ENCODE results near the gene GMNN.
A peak's percentile ranks its signal among the peaks of the same experiment; 100 is the strongest.

GMNN gene

DNA sequence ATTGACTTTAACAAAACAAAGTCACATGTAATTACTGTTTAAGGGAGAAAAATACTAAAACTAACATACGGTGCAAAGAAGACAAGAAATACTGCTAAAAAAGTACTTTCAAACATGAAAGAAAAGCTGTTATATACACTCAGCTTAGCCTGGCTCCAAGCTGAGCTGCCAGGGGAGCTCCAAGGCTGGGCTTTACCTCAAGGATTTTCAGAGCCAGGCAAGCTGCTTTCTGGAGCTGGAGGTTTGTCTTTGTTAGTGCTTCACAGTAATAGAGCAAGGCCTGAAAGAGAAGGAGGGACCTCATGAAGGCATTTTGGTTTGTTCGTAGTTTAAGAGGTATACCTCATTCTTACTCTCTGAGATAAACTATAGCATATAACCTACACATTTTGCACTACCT lies 43.6 kb downstream of the GMNN start:
- Mint-ChIP-seq H3K27me3 (no peaks in the 10 kb centered on the region), H3K9me3 (ENCODE audit: low read depth) (no peaks in the 10 kb centered on the region), H3K4me1 (ENCODE audit: low read depth) (peaks cover 9% of the 10 kb centered on the region), H3K36me3 (peaks cover 5% of the 10 kb centered on the region), H3K27ac (peak overlapping the region; percentile 84), H3K4me3 (no peak overlapping the region)

DNA sequence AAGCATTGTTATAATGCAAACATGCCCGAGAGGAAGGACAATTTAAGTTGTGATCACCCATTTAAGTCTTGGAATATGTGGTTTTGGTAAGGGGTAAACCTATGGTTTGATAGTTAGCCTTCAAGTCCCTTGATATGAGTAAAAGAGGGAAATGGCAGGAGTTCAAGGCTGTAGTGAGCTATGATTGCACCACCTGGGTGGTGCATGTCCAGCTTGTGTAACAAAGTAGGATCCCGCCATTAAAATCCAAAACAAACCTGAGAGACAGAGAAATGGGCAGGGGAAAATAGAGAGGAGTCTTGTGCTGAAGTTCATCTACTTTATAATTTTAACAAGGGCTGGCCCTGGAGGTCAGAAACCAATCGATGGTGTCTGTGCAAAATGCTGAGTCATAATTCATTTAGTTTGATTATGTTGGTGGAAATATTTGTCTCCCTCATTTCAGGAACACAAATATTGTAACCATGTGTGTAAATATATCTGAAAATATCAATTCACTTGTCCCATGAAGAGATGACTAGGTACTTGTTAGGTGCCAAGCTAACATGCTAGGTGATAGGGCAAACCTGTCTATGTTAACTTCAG lies 47.2 kb downstream of the GMNN start:
- H3K4me1 Mint-ChIP-seq (ENCODE audit: low read depth), result peaks cover 20% of the 10 kb centered on the region
- no peak overlapping the region for H3K4me3 Mint-ChIP-seq
- peak overlapping the region; percentile 93 for H3K27ac Mint-ChIP-seq
- peaks cover 5% of the 10 kb centered on the region for H3K36me3 Mint-ChIP-seq
- H3K27me3 Mint-ChIP-seq, result no peaks in the 10 kb centered on the region
- H3K9me3 Mint-ChIP-seq (ENCODE audit: low read depth), result no peaks in the 10 kb centered on the region

GRCh38 chr6:24822696-24823095 lies 48.0 kb downstream of the GMNN start:
- Mint-ChIP-seq H3K27ac (peak overlapping the region; percentile 88), H3K9me3 (ENCODE audit: low read depth) (no peaks in the 10 kb centered on the region), H3K4me1 (ENCODE audit: low read depth) (peaks cover 23% of the 10 kb centered on the region), H3K4me3 (no peak overlapping the region), H3K36me3 (peaks cover 5% of the 10 kb centered on the region), H3K27me3 (no peaks in the 10 kb centered on the region)

DNA sequence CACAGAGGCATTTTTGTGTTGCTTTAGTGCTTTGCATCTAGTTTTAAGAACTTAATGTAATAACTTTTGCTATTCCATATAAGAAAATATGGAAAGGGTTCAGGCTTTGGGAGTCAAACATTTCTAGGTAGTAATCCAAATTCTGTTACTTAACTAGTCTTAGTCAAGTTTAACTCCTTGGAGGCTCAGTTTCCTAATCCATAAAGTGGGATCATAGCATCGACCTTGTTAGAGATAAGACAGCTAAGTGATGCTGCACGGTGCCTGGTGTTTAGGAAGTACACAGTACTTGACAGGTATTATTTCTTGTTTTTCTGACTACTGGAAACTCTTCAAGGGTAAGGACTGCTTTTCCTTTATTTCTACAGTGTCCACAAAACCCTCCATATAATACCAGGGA lies 48.4 kb downstream of the GMNN start:
- Mint-ChIP-seq H3K9me3 (ENCODE audit: low read depth) (no peaks in the 10 kb centered on the region), H3K36me3 (peaks cover 5% of the 10 kb centered on the region), H3K27ac (peak overlapping the region; percentile 88), H3K4me3 (no peak overlapping the region), H3K4me1 (ENCODE audit: low read depth) (peaks cover 27% of the 10 kb centered on the region), H3K27me3 (no peaks in the 10 kb centered on the region)

DNA sequence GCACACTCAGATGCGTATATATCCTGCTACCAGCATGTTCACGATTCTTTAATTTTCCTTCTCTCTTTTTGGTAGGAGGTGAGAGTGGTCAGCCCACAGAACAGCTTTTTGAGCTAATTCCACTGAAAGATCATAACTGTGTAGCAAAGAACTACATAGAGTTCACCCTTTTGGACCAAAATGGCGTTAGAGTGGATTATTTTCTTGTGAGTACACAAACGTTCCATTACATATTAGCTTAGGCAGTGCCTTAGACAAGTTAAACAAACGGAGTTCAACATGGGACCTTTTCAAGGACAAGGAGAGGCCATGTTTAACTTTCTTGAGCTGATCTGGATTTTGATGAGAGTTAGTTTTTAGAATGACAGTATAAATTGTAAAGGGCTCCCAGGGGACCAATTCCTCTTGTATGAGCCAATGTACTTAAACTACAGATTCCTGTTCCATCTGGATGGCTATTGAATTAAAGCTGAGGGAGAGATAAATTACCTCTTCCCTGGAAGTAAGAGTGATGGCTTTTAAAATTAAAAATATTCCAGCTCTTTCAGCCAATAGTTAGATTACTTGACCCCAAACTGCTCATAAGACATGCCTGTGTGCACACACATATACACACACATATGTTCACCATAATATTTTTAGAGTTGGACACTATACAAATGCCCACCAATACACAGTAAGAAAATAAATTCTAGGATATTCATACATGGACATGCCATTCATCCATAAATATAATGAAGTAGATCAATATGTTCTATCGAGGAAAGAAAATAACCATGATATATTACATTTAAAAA lies 49.6 kb downstream of the GMNN start:
- Mint-ChIP-seq H3K27ac (peak overlapping the region; percentile 88), H3K9me3 (ENCODE audit: low read depth) (no peaks in the 10 kb centered on the region), H3K4me1 (ENCODE audit: low read depth) (peaks cover 27% of the 10 kb centered on the region), H3K27me3 (no peaks in the 10 kb centered on the region), H3K4me3 (no peak overlapping the region), H3K36me3 (peaks cover 5% of the 10 kb centered on the region)

DNA sequence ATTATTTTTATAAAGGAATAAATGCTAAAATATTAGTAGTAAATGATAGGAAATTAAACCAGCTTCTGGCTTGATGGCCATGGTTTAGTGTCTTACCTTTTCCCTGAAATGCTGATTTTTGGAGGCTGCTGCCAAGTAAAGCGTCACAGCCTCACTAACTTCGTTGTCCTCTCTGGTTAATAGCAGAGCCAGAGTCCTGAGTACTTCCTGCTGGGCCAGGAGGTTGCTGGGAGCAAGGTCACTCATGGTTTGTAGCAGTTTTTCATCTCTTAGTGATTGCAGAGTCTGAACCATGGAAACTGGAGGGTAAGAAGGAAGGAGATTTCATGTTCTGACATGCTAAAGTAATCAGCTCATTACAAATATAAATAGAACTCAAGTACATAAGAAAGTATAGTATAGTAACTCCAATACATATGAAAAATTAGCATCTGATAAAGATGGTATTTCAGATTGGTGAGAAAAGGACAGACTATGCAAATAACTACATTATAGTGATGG lies 50.4 kb downstream of the GMNN start:
- Mint-ChIP-seq H3K4me1 (ENCODE audit: low read depth) (peaks cover 27% of the 10 kb centered on the region), H3K36me3 (peaks cover 5% of the 10 kb centered on the region), H3K4me3 (no peak overlapping the region), H3K9me3 (ENCODE audit: low read depth) (no peaks in the 10 kb centered on the region), H3K27ac (peak overlapping the region; percentile 90), H3K27me3 (no peaks in the 10 kb centered on the region)

GRCh38 chr6:24827162-24827561 lies 52.4 kb downstream of the GMNN start:
- Mint-ChIP-seq H3K9me3 (ENCODE audit: low read depth) (no peaks in the 10 kb centered on the region), H3K4me3 (no peak overlapping the region), H3K4me1 (ENCODE audit: low read depth) (peaks cover 30% of the 10 kb centered on the region), H3K36me3 (peaks cover 2% of the 10 kb centered on the region), H3K27me3 (no peaks in the 10 kb centered on the region), H3K27ac (peak overlapping the region; percentile 66)

DNA sequence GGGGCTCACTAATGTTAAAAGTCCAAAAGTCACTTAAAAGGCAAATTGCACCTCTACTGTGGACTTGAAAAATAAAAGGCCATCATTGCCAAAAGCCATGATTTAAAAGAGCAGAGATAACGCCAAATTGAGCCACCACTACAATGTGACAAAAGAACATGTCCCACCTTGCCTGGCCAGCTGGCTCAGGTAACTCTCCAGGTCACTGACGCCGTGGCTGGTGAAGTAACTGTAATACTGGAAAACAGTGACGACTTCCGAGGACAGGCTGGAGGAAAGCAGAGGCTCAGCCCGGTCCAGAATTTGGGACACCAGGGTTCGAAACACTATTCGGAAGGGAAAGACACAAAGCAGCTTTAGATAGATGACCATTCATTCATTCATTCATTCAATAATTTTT lies 53.2 kb downstream of the GMNN start:
- Mint-ChIP-seq H3K4me3 (no peak overlapping the region), H3K27me3 (no peaks in the 10 kb centered on the region), H3K27ac (peak overlapping the region; percentile 64), H3K9me3 (ENCODE audit: low read depth) (no peaks in the 10 kb centered on the region), H3K4me1 (ENCODE audit: low read depth) (peaks cover 34% of the 10 kb centered on the region), H3K36me3 (peaks cover 6% of the 10 kb centered on the region)

DNA sequence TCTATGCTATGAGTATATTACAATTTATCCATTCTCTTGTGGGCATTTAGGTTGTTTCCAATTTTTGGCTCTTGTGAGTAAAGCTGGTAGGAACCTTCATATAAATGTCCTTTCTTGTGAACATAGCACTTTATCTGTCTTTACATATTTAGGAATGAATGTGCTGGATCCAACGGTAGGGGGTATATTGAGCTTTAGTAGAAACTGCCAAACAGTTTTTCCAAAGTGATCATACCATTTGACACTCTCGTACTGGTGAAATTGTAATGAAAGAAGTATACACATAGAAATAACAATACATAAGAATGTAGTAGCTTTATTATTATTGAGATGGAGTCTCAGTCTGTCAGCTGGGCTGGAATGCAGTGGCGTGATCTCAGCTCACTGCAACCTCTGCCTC lies 54.9 kb downstream of the GMNN start:
- Mint-ChIP-seq H3K4me1 (ENCODE audit: low read depth) (peaks cover 45% of the 10 kb centered on the region), H3K4me3 (no peak overlapping the region), H3K9me3 (ENCODE audit: low read depth) (no peaks in the 10 kb centered on the region), H3K36me3 (peaks cover 15% of the 10 kb centered on the region), H3K27me3 (no peaks in the 10 kb centered on the region), H3K27ac (peak overlapping the region; percentile 85)

GRCh38 chr6:24831771-24832716 lies 57.3 kb downstream of the GMNN start:
- Mint-ChIP-seq H3K9me3 (ENCODE audit: low read depth) (no peaks in the 10 kb centered on the region), H3K36me3 (peaks cover 23% of the 10 kb centered on the region), H3K27ac (peak overlapping the region; percentile 87), H3K4me1 (ENCODE audit: low read depth) (peaks cover 56% of the 10 kb centered on the region), H3K4me3 (no peak overlapping the region), H3K27me3 (no peaks in the 10 kb centered on the region)

DNA sequence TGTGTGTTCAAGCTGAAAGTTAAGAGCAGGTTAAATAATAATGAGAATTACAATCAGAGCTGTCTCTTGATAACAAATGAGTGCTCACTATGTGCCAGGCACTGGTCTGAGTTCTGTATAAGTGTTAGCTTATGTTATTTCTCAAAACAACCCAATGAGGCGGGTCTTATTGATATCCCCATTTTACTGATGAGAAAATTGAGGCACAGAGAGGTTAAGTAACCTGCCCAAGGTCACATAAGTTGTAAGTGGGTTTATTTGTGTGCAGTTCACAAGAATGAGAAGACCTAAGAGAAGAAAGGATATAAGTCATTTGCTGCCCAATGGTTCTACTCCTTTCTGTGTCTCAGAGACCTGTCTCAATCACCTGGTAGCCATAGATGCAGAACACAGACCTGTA lies 58.1 kb downstream of the GMNN start:
- Mint-ChIP-seq H3K27me3 (no peaks in the 10 kb centered on the region), H3K4me1 (ENCODE audit: low read depth) (peaks cover 54% of the 10 kb centered on the region), H3K9me3 (ENCODE audit: low read depth) (no peaks in the 10 kb centered on the region), H3K27ac (peak overlapping the region; percentile 87), H3K4me3 (no peak overlapping the region), H3K36me3 (peaks cover 23% of the 10 kb centered on the region)

DNA sequence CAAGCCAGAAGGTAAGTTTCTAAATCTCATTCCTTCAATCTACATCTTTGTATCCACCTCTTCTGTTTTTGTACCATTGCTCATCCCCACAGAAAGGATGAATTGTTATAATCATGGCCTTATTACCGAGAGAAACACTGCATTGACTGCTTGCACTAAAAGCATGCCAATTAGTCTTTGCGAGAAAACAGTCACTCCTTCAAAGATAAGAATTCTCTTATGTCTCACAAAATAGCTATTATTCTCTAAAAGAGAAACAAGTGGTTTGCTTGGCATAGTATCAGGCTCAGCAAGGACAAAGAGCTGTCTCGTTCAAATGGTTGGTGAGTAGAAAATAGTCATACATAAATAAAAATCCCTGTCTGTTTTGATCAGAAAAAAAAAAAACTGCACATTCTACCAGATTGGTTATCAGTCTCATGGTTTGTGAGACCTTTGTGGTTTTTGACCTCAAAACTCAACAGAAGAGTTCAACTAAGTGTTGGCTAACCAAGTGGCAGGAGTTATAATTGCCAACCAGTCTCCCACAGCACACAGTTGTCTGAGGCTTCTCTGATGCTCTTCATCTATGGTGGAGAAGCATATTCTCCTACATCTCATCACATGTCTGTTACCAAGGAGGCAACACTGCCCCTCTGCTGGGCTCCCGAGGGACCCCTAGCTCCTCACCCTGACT lies 59.1 kb downstream of the GMNN start:
- Mint-ChIP-seq H3K4me3 (no peak overlapping the region), H3K4me1 (ENCODE audit: low read depth) (peaks cover 57% of the 10 kb centered on the region), H3K27me3 (no peaks in the 10 kb centered on the region), H3K9me3 (ENCODE audit: low read depth) (no peaks in the 10 kb centered on the region), H3K27ac (peak overlapping the region; percentile 75), H3K36me3 (peaks cover 27% of the 10 kb centered on the region)

All from activated naive CD8-positive, alpha-beta T cell (primary cell).